HCT116 (cell line): ENCODE results near the gene IQCN. TPM values are rescaled to one million over a fixed set of nuclear protein-coding genes. Genes with fewer than 3 reads are reported as not detected.
A peak's percentile ranks its signal among the peaks of the same experiment; 100 is the strongest.

Experiments
- ATAC-seq: fragments of 200-7000 bp; cut with Tn5 transposase; 2 replicates; pipeline ENCODE4 v1.9.1; 2020; ENCODE audit warnings: mild to moderate bottlenecking, moderate library complexity
- BruUV-seq: library from RNA; stranded (reverse); fragments of 400-500 nt; replicated peaks from 2 replicates; lab custom pipeline; 2021; lab: Mats Ljungman, UMichigan
- CTCF ChIA-PET: fragments of 300-600 bp; sonication (Branson Sonifier 250); formaldehyde crosslinking; loops from one replicate; lab custom pipeline; 2021; ENCODE audit warnings: antibody characterized with exemption; lab: Charles Lee
- POLR2A ChIA-PET: fragments of 300-600, 350-600 bp; sonication (Branson Sonifier 250); formaldehyde crosslinking; loops from one replicate; lab custom pipeline; 2021; ENCODE audit warnings: antibody characterized with exemption; lab: Charles Lee
- RAD21 ChIA-PET, 2 experiments: fragments of 300-600 bp; sonication (Branson Sonifier 250); formaldehyde crosslinking; loops; one replicate each; lab custom pipeline; 2023; ENCODE audit warnings: low total read pairs in 2 of 2; ENCODE audit not compliant: uncharacterized antibody in 2 of 2, unreplicated experiment in 2 of 2, low non-redundant PET in 1 of 2; lab: Charles Lee
- DNase-seq: peaks from one replicate; pipeline ENCODE4 v3.0.0-alpha.2; 2010; ENCODE audit warnings: low read depth, low spot score
- H2AFZ ChIP-seq: fragments of 200-600 bp; shearing (Covaris generic), sonication (generic); 2 replicates; pipeline ENCODE4 v1.6.1; 2017; ENCODE audit warnings: low read depth, mixed run types, mixed read lengths, antibody characterized with exemption, low read length; ENCODE audit not compliant: poor library complexity, severe bottlenecking
- H3K27ac ChIP-seq: 2 replicates; pipeline ENCODE4 v1.5.1; 2012; ENCODE audit warnings: low read depth, low read length
- H3K27me3 ChIP-seq: fragments of 200-600 bp; sonication (generic); 2 replicates; pipeline ENCODE4 v1.6.1; 2016; ENCODE audit warnings: mixed run types, low read length, mixed read lengths; ENCODE audit not compliant: insufficient read depth
- H3K36me3 ChIP-seq, 2 experiments: fragments of 200-500 bp in 1 of 2; fragments of 200-600 bp in 1 of 2; sonication (Bioruptor generic) in 1 of 2; sonication (generic) in 1 of 2; 2 replicates each; pipeline versions ENCODE4 v1.5.1 to v1.6.1; 2014 to 2016; ENCODE audit warnings: low read length in 2 of 2, inconsistent platforms in 1 of 2, mixed read lengths in 1 of 2, mixed run types in 1 of 2; ENCODE audit not compliant: insufficient read depth in 2 of 2, control insufficient read depth in 1 of 2
- H3K4me1 ChIP-seq, 2 experiments: fragments of 200-600 bp in 1 of 2; sonication (generic) in 1 of 2; 2 replicates each; pipeline versions ENCODE4 v1.5.1 to v1.6.1; 2012 to 2017; ENCODE audit warnings: low read length in 2 of 2, inconsistent platforms in 1 of 2, mild to moderate bottlenecking in 1 of 2, mixed read lengths in 1 of 2, mixed run types in 1 of 2, moderate library complexity in 1 of 2; ENCODE audit not compliant: insufficient read depth in 2 of 2, control insufficient read depth in 1 of 2
- H3K4me2 ChIP-seq: fragments of 200-600 bp; sonication (generic); 2 replicates; pipeline ENCODE4 v1.6.1; 2017; ENCODE audit warnings: mixed run types, low read length, mixed read lengths
- H3K4me3 ChIP-seq, 2 experiments: fragments of 200-600 bp in 1 of 2; sonication (generic) in 1 of 2; replicated peaks in 1 of 2; 2 replicates each; pipeline ENCODE4 v1.5.1; 2011 to 2016; ENCODE audit warnings: low read length in 2 of 2, control low read depth in 1 of 2, low read depth in 1 of 2, mild to moderate bottlenecking in 1 of 2, mixed read lengths in 1 of 2, mixed run types in 1 of 2
- H3K79me2 ChIP-seq: fragments of 200-600 bp; sonication (generic); 2 replicates; pipeline ENCODE4 v1.6.1; 2017; ENCODE audit warnings: mild to moderate bottlenecking, mixed run types, low read length, moderate library complexity, mixed read lengths; ENCODE audit not compliant: insufficient read depth
- H3K9ac ChIP-seq: fragments of 200-600 bp; sonication (generic); 2 replicates; pipeline ENCODE4 v1.6.1; 2016; ENCODE audit warnings: low read length, mixed read lengths
- H3K9me2 ChIP-seq: fragments of 200-600 bp; sonication (generic), shearing (Covaris generic); 2 replicates; pipeline ENCODE4 v1.6.1; 2017; ENCODE audit warnings: mixed run types, mild to moderate bottlenecking, moderate library complexity; ENCODE audit not compliant: insufficient read depth
- H3K9me3 ChIP-seq, 2 experiments: fragments of 200-500 bp in 1 of 2; fragments of 200-600 bp in 1 of 2; sonication (Bioruptor generic) in 1 of 2; sonication (generic) in 1 of 2; 2 replicates each; pipeline ENCODE4 v1.6.1; 2014 to 2017; ENCODE audit warnings: low read length in 2 of 2, mixed read lengths in 2 of 2, inconsistent platforms in 1 of 2, low read depth in 1 of 2, mild to moderate bottlenecking in 1 of 2, mixed run types in 1 of 2, moderate library complexity in 1 of 2; ENCODE audit not compliant: control insufficient read depth in 1 of 2, insufficient read depth in 1 of 2
- H4K20me1 ChIP-seq: fragments of 200-600 bp; sonication (generic), shearing (Covaris generic); 2 replicates; pipeline ENCODE4 v1.6.1; 2017; ENCODE audit warnings: mixed run types, mild to moderate bottlenecking, moderate library complexity; ENCODE audit not compliant: insufficient read depth
- CBX3 ChIP-seq: IDR thresholded peaks from 2 replicates; pipeline ENCODE4 v1.6.1; 2012; ENCODE audit warnings: low read depth
- CEBPB ChIP-seq: IDR thresholded peaks from 2 replicates; pipeline ENCODE4 v1.6.1; 2012; ENCODE audit warnings: low read depth
- EZH2phosphoT487 ChIP-seq: fragments of 200-600 bp; IDR thresholded peaks from 2 replicates; pipeline ENCODE4 v1.6.1; 2018; ENCODE audit warnings: antibody characterized with exemption, borderline replicate concordance
- FOSL1 ChIP-seq: IDR thresholded peaks from 2 replicates; pipeline ENCODE4 v1.6.1; 2012; ENCODE audit warnings: low read depth
- JUND ChIP-seq: IDR thresholded peaks from 2 replicates; pipeline ENCODE4 v1.6.1; 2012
- POLR2A ChIP-seq: IDR thresholded peaks from 2 replicates; pipeline ENCODE4 v1.7.0; 2011; ENCODE audit warnings: borderline replicate concordance; ENCODE audit not compliant: insufficient read depth, insufficient read length; ENCODE audit errors: extremely low read depth
- POLR2AphosphoS5 ChIP-seq: IDR thresholded peaks from 2 replicates; pipeline ENCODE4 v1.6.1; 2011; ENCODE audit warnings: mild to moderate bottlenecking, low read depth, low read length, moderate library complexity
- RAD21 ChIP-seq: IDR thresholded peaks from 2 replicates; pipeline ENCODE4 v1.6.1; 2012; ENCODE audit warnings: low read depth, mild to moderate bottlenecking
- SIN3A ChIP-seq: IDR thresholded peaks from 2 replicates; pipeline ENCODE4 v1.6.1; 2012; ENCODE audit warnings: low read depth
- SP1 ChIP-seq: IDR thresholded peaks from 2 replicates; pipeline ENCODE4 v1.6.1; 2012; ENCODE audit warnings: low read depth
- SRF ChIP-seq: IDR thresholded peaks from 2 replicates; pipeline ENCODE4 v1.6.1; 2012; ENCODE audit warnings: low read depth
- TCF7L2 ChIP-seq: IDR thresholded peaks from 2 replicates; pipeline ENCODE4 v1.7.0; 2011; ENCODE audit warnings: borderline replicate concordance, inconsistent platforms; ENCODE audit not compliant: insufficient read depth, insufficient read length; ENCODE audit errors: extremely low read depth
- YY1 ChIP-seq: IDR thresholded peaks from 2 replicates; pipeline ENCODE4 v1.6.1; 2011; ENCODE audit warnings: low read length, low read depth, moderate library complexity, mild to moderate bottlenecking; ENCODE audit not compliant: insufficient replicate concordance; ENCODE audit errors: extremely low read depth
- ZFX ChIP-seq: fragments of 450-650 bp; IDR thresholded peaks from 2 replicates; pipeline ENCODE4 v1.6.1; 2017
- intact Hi-C: fragments of 100-400 bp; cut with micrococcal nuclease; formaldehyde crosslinking; loops from 2 replicates; pipeline ENCODE4 v1.10.0; 2022
- total RNA-seq: library from RNA; stranded (reverse); gene quantifications from one replicate; pipeline ENCODE4 v1.2.1, GENCODE V29; 2021; ENCODE audit not compliant: unreplicated experiment
- TF ChIP-seq, protein P1 (sequence below): IDR thresholded peaks from 2 replicates; pipeline ENCODE4 v1.6.1; 2012; ENCODE audit warnings: low read depth
- TF ChIP-seq, protein P2 (sequence below): IDR thresholded peaks from 2 replicates; pipeline ENCODE4 v1.6.1; 2012
- TF ChIP-seq, protein P3 (sequence below): IDR thresholded peaks from 2 replicates; pipeline ENCODE4 v1.6.1; 2011; ENCODE audit warnings: mild to moderate bottlenecking, low read length, moderate library complexity; ENCODE audit not compliant: insufficient replicate concordance; ENCODE audit errors: extremely low read depth
- TF ChIP-seq, protein P4 (sequence below): IDR thresholded peaks from 2 replicates; pipeline ENCODE4 v1.6.1; 2012
- TF ChIP-seq, protein P5 (sequence below), 3 experiments: fragments of 200-600 bp in 1 of 3; sonication (generic) in 1 of 3; IDR thresholded peaks in 2 of 3; conservative IDR thresholded peaks in 1 of 3; 2 replicates each; pipeline ENCODE4 v1.5.1; 2012 to 2017; ENCODE audit warnings: low read depth in 2 of 3, low read length in 2 of 3, antibody characterized with exemption in 1 of 3, borderline replicate concordance in 1 of 3, control low read depth in 1 of 3, mild to moderate bottlenecking in 1 of 3, mixed read lengths in 1 of 3, mixed run types in 1 of 3, moderate library complexity in 1 of 3; ENCODE audit not compliant: insufficient read depth in 1 of 3

The IQCN gene
- total RNA-seq, 1 experiment from 2014 or later: 4.8 TPM

DNA sequence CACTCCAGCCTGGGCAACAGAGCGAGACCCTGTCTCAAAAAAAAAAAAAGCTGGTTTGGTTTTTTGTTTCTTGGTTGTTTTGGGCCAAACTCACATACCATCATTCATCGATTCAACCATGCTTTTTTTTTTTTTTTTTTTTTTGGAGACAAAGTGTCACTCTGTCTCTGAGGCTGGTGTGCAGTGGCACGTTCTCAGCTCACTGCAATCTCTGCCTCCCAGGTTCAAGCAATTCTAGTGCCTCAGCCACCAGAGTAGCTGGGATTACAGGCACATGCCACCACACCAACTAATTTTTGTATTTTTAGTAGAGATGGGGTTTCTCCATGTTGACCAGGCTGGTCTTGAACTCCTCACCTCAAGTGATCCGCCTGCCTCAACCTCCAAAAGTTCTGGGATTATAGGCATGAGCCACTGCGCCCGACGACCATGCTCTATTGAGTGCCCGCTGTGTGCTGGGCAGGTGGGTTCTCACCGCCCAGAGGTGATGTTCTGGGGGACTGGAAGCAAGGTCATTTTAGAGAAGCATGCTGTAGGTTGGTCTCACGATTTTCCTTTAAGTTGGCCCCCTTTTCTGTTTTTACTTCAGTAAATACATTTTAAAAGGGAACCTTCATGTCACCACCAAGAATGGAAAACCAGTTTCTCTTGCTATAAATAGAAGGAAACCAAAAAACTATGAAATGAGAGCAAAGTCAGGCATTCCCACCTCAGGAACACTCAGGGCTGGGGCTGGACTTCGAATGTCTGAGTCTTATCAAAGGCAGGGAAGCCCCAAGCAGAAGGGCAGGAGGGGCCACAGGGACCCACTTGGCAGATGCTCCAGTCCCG is 15.4 kb upstream of the IQCN start:
- Histone ChIP-seq H3K9me3 (no peaks in the 10 kb centered on the region), H3K9ac (no peak overlapping the region), H3K27me3 (no peaks in the 10 kb centered on the region), H3K9me2 (no peaks in the 10 kb centered on the region), H2AFZ (no peak overlapping the region), H3K36me3 (no peaks in the 10 kb centered on the region), H3K27ac (0 out of 2 replicates have a peak overlapping the region, but pooled peaks have one; percentile 20), H3K79me2 (no peaks in the 10 kb centered on the region), H4K20me1 (no peaks in the 10 kb centered on the region), H3K4me3 (no peak overlapping the region), H3K4me2 (peak overlapping the region; percentile 98), H3K4me1 (peaks cover 39 to 66% of the 10 kb centered on the region in 2 experiments)
- DNase-seq: no peak
- RAD21 ChIA-PET: interaction anchor here in 1 of 2 experiments (0.7 kb wide), 1 partner anchor 130 kb away, joined by 6 read pairs; no protein-coding TSS in a partner anchor
- CTCF ChIA-PET: interaction anchor here (0.7 kb wide), 1 partner anchor 12 kb away, joined by 4 read pairs; no protein-coding TSS in a partner anchor
- intact Hi-C loops: no loop called here
- POLR2A ChIA-PET: interaction anchor here (0.7 to 4.4 kb wide), 4 partner anchors 8 to 289 kb away, joined by 3 to 138 read pairs (median 4); partner anchors contain the start of genes GDF15 and JUND
- BruUV-seq: no TSS peak
- TF ChIP-seq YY1: no peak
- no peak for TF ChIP-seq SIN3A
- no peak for TF ChIP-seq ZFX
- no peak for TF ChIP-seq POLR2AphosphoS5
- TF ChIP-seq RAD21: no peak
- TF ChIP-seq POLR2A: no peak
- TF ChIP-seq CEBPB: no peak
- TF ChIP-seq SRF: no peak
- TF ChIP-seq, protein P1, sequence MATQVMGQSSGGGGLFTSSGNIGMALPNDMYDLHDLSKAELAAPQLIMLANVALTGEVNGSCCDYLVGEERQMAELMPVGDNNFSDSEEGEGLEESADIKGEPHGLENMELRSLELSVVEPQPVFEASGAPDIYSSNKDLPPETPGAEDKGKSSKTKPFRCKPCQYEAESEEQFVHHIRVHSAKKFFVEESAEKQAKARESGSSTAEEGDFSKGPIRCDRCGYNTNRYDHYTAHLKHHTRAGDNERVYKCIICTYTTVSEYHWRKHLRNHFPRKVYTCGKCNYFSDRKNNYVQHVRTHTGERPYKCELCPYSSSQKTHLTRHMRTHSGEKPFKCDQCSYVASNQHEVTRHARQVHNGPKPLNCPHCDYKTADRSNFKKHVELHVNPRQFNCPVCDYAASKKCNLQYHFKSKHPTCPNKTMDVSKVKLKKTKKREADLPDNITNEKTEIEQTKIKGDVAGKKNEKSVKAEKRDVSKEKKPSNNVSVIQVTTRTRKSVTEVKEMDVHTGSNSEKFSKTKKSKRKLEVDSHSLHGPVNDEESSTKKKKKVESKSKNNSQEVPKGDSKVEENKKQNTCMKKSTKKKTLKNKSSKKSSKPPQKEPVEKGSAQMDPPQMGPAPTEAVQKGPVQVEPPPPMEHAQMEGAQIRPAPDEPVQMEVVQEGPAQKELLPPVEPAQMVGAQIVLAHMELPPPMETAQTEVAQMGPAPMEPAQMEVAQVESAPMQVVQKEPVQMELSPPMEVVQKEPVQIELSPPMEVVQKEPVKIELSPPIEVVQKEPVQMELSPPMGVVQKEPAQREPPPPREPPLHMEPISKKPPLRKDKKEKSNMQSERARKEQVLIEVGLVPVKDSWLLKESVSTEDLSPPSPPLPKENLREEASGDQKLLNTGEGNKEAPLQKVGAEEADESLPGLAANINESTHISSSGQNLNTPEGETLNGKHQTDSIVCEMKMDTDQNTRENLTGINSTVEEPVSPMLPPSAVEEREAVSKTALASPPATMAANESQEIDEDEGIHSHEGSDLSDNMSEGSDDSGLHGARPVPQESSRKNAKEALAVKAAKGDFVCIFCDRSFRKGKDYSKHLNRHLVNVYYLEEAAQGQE: no peak
- TF ChIP-seq CBX3: no peak
- TF ChIP-seq EZH2phosphoT487: no peak
- TF ChIP-seq, protein P2, sequence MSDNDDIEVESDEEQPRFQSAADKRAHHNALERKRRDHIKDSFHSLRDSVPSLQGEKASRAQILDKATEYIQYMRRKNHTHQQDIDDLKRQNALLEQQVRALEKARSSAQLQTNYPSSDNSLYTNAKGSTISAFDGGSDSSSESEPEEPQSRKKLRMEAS: no peak
- TF ChIP-seq, protein P3, sequence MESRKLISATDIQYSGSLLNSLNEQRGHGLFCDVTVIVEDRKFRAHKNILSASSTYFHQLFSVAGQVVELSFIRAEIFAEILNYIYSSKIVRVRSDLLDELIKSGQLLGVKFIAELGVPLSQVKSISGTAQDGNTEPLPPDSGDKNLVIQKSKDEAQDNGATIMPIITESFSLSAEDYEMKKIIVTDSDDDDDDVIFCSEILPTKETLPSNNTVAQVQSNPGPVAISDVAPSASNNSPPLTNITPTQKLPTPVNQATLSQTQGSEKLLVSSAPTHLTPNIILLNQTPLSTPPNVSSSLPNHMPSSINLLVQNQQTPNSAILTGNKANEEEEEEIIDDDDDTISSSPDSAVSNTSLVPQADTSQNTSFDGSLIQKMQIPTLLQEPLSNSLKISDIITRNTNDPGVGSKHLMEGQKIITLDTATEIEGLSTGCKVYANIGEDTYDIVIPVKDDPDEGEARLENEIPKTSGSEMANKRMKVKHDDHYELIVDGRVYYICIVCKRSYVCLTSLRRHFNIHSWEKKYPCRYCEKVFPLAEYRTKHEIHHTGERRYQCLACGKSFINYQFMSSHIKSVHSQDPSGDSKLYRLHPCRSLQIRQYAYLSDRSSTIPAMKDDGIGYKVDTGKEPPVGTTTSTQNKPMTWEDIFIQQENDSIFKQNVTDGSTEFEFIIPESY: no peak
- TF ChIP-seq SP1: no peak
- TF ChIP-seq, protein P4, sequence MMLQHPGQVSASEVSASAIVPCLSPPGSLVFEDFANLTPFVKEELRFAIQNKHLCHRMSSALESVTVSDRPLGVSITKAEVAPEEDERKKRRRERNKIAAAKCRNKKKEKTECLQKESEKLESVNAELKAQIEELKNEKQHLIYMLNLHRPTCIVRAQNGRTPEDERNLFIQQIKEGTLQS: no peak
- TF ChIP-seq TCF7L2: no peak
- TF ChIP-seq, protein P5, sequence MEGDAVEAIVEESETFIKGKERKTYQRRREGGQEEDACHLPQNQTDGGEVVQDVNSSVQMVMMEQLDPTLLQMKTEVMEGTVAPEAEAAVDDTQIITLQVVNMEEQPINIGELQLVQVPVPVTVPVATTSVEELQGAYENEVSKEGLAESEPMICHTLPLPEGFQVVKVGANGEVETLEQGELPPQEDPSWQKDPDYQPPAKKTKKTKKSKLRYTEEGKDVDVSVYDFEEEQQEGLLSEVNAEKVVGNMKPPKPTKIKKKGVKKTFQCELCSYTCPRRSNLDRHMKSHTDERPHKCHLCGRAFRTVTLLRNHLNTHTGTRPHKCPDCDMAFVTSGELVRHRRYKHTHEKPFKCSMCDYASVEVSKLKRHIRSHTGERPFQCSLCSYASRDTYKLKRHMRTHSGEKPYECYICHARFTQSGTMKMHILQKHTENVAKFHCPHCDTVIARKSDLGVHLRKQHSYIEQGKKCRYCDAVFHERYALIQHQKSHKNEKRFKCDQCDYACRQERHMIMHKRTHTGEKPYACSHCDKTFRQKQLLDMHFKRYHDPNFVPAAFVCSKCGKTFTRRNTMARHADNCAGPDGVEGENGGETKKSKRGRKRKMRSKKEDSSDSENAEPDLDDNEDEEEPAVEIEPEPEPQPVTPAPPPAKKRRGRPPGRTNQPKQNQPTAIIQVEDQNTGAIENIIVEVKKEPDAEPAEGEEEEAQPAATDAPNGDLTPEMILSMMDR (IDR thresholded peaks at IDR 0.05 in 2 of 3, conservative IDR thresholded peaks at IDR 0.05 in 1 of 3; ENCODE audit: borderline replicate concordance in 1 of 3, insufficient read depth in 1 of 3, low read depth in 2 of 3, low read length in 2 of 3): no peak
- TF ChIP-seq FOSL1: no peak
- TF ChIP-seq JUND: no peak
- TF ChIP-seq, all 23 proteins: peak for 0
- no peak for ATAC-seq
